Glutamatergic neuron (in vitro differentiated cells): Measurements from ENCODE around the gene NMB. TPM values are rescaled to one million over a fixed set of nuclear protein-coding genes. Genes with fewer than 3 reads are reported as not detected.
A peak's percentile ranks its signal among the peaks of the same experiment; 100 is the strongest.

Experiments
- DNase-seq: peaks from one replicate; pipeline ENCODE4 v3.0.0; 2022
- H3K27ac Mint-ChIP-seq: one replicate; pipeline ENCODE4 v1.8.0; 2020; ENCODE audit warnings: mild to moderate bottlenecking, mixed read lengths, inconsistent platforms; ENCODE audit not compliant: unreplicated experiment
- H3K27me3 Mint-ChIP-seq: one replicate; pipeline ENCODE4 v1.8.0; 2020; ENCODE audit warnings: mild to moderate bottlenecking, moderate library complexity, mixed read lengths, inconsistent platforms; ENCODE audit not compliant: unreplicated experiment
- H3K36me3 Mint-ChIP-seq: one replicate; pipeline ENCODE4 v1.8.0; 2020; ENCODE audit warnings: mild to moderate bottlenecking, mixed read lengths, inconsistent platforms; ENCODE audit not compliant: unreplicated experiment
- H3K4me1 Mint-ChIP-seq: one replicate; pipeline ENCODE4 v1.8.0; 2020; ENCODE audit warnings: mild to moderate bottlenecking, low read depth, mixed read lengths, inconsistent platforms; ENCODE audit not compliant: unreplicated experiment
- H3K4me3 Mint-ChIP-seq: one replicate; pipeline ENCODE4 v1.8.0; 2020; ENCODE audit warnings: mild to moderate bottlenecking, mixed read lengths, inconsistent platforms; ENCODE audit not compliant: unreplicated experiment
- H3K9me3 Mint-ChIP-seq: one replicate; pipeline ENCODE4 v1.8.0; 2020; ENCODE audit warnings: mild to moderate bottlenecking, moderate library complexity, mixed read lengths, inconsistent platforms; ENCODE audit not compliant: unreplicated experiment
- total RNA-seq: library from RNA; stranded (reverse); fragmentation: NEBNext Ultra II Directional; extraction: Animal tissue kit (Norgen Biotek cat#: 25700); gene quantifications from one replicate; pipeline ENCODE4 v1.2.1, GENCODE V29; 2021; ENCODE audit not compliant: unreplicated experiment
- TF ChIP-seq, protein P1 (sequence below): fragments of 200-600 bp; sonication (generic); IDR thresholded peaks from one replicate; pipeline ENCODE4 v1.5.0; 2021; ENCODE audit not compliant: partially characterized antibody, unreplicated experiment

Gene NMB
- total RNA-seq, 1 donor from 2014 or later = 6.9 TPM

DNA sequence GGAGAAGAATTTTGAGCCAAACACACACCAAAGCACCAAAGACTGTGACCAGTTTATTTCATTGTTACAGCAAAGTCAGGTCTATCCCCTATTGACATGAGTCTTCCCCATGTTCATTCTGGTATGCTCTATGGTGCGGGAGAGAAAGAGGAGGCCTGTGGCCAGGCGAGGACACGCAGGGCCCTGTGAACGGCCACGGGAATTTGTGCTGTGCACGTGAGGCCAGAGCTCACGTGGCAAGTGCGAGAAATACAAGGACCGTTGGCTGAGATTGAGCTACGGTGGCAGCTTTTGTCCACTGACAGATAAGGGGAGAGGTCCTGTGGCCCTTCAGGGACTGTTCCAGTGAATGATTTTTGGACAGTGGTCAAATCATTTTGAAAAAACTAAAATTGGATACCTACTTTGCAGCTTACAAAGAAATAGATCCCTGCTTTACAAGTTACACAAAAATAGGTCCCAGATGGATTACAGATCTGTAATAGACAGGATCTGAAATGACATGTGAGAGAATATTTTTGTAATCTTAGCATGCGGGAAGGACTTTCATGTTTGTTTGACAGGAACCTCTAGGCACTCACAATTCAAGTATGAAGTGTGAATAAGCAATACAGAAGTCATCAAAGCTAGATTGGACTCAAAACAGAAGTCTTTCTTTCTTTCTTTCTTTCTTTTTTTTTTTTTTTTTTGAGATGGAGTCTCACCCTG, 48.0 kb downstream of the NMB start:
- Mint-ChIP-seq H3K4me1 (peaks cover 12% of the 10 kb centered on the region), H3K9me3 (peaks cover 2% of the 10 kb centered on the region), H3K27ac (no peak overlapping the region), H3K36me3 (peaks cover 15% of the 10 kb centered on the region), H3K27me3 (peaks cover 7% of the 10 kb centered on the region), H3K4me3 (no peak overlapping the region)
- TF ChIP-seq, protein P1, sequence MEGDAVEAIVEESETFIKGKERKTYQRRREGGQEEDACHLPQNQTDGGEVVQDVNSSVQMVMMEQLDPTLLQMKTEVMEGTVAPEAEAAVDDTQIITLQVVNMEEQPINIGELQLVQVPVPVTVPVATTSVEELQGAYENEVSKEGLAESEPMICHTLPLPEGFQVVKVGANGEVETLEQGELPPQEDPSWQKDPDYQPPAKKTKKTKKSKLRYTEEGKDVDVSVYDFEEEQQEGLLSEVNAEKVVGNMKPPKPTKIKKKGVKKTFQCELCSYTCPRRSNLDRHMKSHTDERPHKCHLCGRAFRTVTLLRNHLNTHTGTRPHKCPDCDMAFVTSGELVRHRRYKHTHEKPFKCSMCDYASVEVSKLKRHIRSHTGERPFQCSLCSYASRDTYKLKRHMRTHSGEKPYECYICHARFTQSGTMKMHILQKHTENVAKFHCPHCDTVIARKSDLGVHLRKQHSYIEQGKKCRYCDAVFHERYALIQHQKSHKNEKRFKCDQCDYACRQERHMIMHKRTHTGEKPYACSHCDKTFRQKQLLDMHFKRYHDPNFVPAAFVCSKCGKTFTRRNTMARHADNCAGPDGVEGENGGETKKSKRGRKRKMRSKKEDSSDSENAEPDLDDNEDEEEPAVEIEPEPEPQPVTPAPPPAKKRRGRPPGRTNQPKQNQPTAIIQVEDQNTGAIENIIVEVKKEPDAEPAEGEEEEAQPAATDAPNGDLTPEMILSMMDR = no peak
- no peak for DNase-seq

DNA sequence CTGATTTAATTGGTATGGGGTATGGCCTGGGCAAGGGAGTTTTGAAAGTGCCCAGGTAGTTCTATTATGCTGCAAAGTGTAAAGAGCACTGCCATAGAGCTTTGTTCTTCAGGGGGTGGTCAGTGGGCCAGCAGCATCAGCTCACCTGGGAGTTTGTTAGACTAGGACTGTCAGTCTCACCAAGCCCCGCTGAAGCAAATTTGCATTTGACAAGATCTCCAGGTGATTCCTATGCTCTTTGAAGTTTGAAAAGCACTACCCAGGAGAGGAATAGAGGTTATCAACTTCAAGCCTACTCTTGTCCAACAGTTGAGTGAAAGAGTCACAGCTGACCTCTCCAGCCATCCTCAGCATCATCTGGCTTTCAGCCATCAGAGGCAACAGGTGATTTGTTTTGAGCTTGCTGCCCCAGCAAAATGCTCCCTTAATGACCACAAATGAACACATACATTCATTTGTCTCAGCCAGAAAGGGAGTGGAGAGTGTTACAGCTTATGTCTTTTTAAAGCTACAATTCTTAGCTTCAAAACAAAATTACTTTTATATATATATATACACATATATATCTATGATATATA, 49.2 kb downstream of the NMB start:
- Mint-ChIP-seq H3K36me3 (peaks cover 15% of the 10 kb centered on the region), H3K9me3 (peaks cover 2% of the 10 kb centered on the region), H3K4me3 (no peak overlapping the region), H3K4me1 (peaks cover 18% of the 10 kb centered on the region), H3K27ac (no peak overlapping the region), H3K27me3 (peaks cover 7% of the 10 kb centered on the region)
- no peak for DNase-seq
- TF ChIP-seq, protein P1 = no peak

DNA sequence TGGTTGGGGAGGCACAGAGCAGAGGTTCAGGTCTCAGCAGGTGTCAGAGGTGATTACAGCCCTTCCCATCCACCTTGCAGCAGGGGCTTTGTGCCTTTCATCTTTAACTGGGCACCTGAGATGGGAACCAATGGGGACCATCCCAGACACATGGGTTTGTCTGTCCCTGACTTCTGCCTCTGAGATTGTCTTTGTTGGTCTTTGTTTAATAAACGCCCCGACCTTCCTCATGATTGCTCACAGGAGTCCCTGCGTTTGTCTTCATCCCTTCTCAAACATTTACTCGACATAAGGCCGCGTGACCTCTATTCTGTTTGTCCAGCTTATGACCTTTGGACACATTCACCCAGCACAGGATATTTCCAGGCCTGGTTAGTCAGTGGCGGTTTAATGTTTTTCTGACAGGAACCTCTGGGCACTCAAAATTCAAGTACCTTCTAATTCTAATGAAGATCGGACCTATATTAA, 51.3 kb downstream of the NMB start:
- Mint-ChIP-seq H3K4me3 (no peak overlapping the region), H3K27ac (no peak overlapping the region)

DNA sequence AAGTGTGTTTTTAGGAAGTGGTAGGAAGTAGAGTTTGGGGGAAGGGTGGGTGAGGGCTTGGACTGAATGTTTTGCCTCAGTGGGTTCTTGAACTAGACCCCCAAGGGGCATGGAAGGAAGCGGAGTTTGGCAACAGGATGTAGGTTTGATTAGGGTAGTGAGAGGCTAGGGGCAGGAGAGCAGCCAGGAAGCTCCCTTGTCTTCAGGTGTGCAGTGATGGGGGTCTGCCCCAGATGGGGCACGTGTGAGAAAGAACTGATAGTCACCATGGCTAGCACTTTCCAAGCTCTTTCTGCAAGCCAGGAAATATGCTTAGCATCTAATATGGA, 52.5 kb downstream of the NMB start:
- peak overlapping the region; percentile 65 for H3K27ac Mint-ChIP-seq
- DNase-seq = no peak
- peaks cover 12% of the 10 kb centered on the region for H3K27me3 Mint-ChIP-seq
- H3K36me3 Mint-ChIP-seq = peaks cover 15% of the 10 kb centered on the region
- TF ChIP-seq, protein P1 = no peak
- H3K4me1 Mint-ChIP-seq = peaks cover 25% of the 10 kb centered on the region
- H3K4me3 Mint-ChIP-seq = peak overlapping the region; percentile 75
- H3K9me3 Mint-ChIP-seq = peaks cover 5% of the 10 kb centered on the region

More for the DNA sequence above, 51.3 kb downstream of the NMB start:
- Mint-ChIP-seq H3K9me3 (peaks cover 2% of the 10 kb centered on the region), H3K27me3 (peaks cover 7% of the 10 kb centered on the region), H3K36me3 (peaks cover 15% of the 10 kb centered on the region), H3K4me1 (peaks cover 25% of the 10 kb centered on the region)
- no peak for DNase-seq
- TF ChIP-seq, protein P1 = no peak

Other genes starting within 250 kb of the NMB start
- 40.0 TPM for gene ZSCAN2, start 57.2 kb downstream of the NMB start, total RNA-seq
- gene WDR73, start 3.9 kb downstream of the NMB start, total RNA-seq = 19.5 TPM
- gene SEC11A, start 57.9 kb upstream of the NMB start, total RNA-seq = 84.3 TPM
- gene ZNF592, start 90.4 kb upstream of the NMB start, total RNA-seq = 42.3 TPM
- 6.8 TPM for gene ALPK3, start 159.2 kb upstream of the NMB start, total RNA-seq
- gene SLC28A1, start 226.5 kb upstream of the NMB start, total RNA-seq = 0.25 TPM